A673 (cell line): Measurements from ENCODE around the gene DSCAML1.

ENCODE experiments used
- CTCF ChIP-seq: fragments of 300-800, 200-600 bp; sonication (generic); conservative IDR thresholded peaks from 2 replicates; pipeline ENCODE4 v1.5.1; 2017; ENCODE audit warnings: low read depth, mild to moderate bottlenecking, antibody characterized with exemption, low read length, moderate library complexity, mixed read lengths
- EZH2 ChIP-seq: fragments of 200-600 bp; sonication (generic); IDR thresholded peaks from 2 replicates; pipeline ENCODE4 v1.6.1; 2017; ENCODE audit warnings: borderline replicate concordance, low read depth, mild to moderate bottlenecking, mixed read lengths, antibody characterized with exemption, low read length; ENCODE audit not compliant: poor library complexity, severe bottlenecking

GRCh38 chr11:117649296-117650055 is 147.5 kb downstream of the DSCAML1 start:
- TF ChIP-seq CTCF (no peak), EZH2 (no peak)
